GM18868 (cell line): ENCODE results near the gene FOXM1.
A peak's percentile ranks its signal among the peaks of the same experiment; 100 is the strongest.

Experiments used
- ATAC-seq: cut with Tn5 transposase; IDR thresholded peaks from one replicate; pipeline ENCODE4 v1.9.1; 2021; ENCODE audit warnings: mild to moderate bottlenecking, moderate library complexity; ENCODE audit not compliant: unreplicated experiment

Gene FOXM1

GRCh38 chr12:2877047-2877952, at the start of gene FOXM1, which contains the start of gene RHNO1:
Gene FOXM1 (minus strand): TSS chr12:2877174. CDS start chr12:2874478, 2,696 bp downstream.
Gene RHNO1 (plus strand): TSS chr12:2877223. CDS start chr12:2885367, 8,144 bp downstream.
- ATAC-seq = peak; percentile 71

GRCh38 chr12:2925322-2925995, 48.5 kb upstream of the FOXM1 start:
- ATAC-seq = no peak

- no peak for ATAC-seq
Observed at GRCh38 chr12:2924019-2924418, 47.0 kb upstream of the FOXM1 start.

GRCh38 chr12:2923057-2923456, 46.1 kb upstream of the FOXM1 start:
- no peak for ATAC-seq

- no peak for ATAC-seq
Observed at GRCh38 chr12:2922329-2922728, 45.4 kb upstream of the FOXM1 start.

- ATAC-seq = no peak
Observed at GRCh38 chr12:2919249-2919648, 42.3 kb upstream of the FOXM1 start.

- ATAC-seq = no peak
Observed at GRCh38 chr12:2912216-2912575, 35.2 kb upstream of the FOXM1 start.

GRCh38 chr12:2904260-2904659, 27.3 kb upstream of the FOXM1 start:
- no peak for ATAC-seq

GRCh38 chr12:2902272-2902880, 25.4 kb upstream of the FOXM1 start:
- ATAC-seq = no peak

GRCh38 chr12:2900642-2901041, 23.7 kb upstream of the FOXM1 start:
- no peak for ATAC-seq

- ATAC-seq = no peak
Observed at GRCh38 chr12:2897418-2897817, 20.4 kb upstream of the FOXM1 start.

GRCh38 chr12:2895511-2895910, 18.5 kb upstream of the FOXM1 start:
- ATAC-seq = no peak

- ATAC-seq = no peak
Observed at GRCh38 chr12:2895051-2895451, 18.1 kb upstream of the FOXM1 start.

- ATAC-seq = no peak
Observed at GRCh38 chr12:2893007-2893406, 16.0 kb upstream of the FOXM1 start.

GRCh38 chr12:2892246-2892645, 15.3 kb upstream of the FOXM1 start:
- ATAC-seq = no peak

- ATAC-seq = peak; percentile 10
Observed at GRCh38 chr12:2891240-2892053, 14.5 kb upstream of the FOXM1 start.

GRCh38 chr12:2890388-2891239, 13.6 kb upstream of the FOXM1 start, which contains the start of gene TULP3:
Gene TULP3 (plus strand): TSS chr12:2890891. CDS start chr12:2890948, 57 bp downstream.
- ATAC-seq = peak; percentile 97

- no peak for ATAC-seq
Observed at GRCh38 chr12:2890001-2890387, 13.0 kb upstream of the FOXM1 start.

GRCh38 chr12:2886768-2887450, 9.9 kb upstream of the FOXM1 start:
- ATAC-seq = no peak
